GM12875 (cell line): ENCODE results near the gene SLC17A8.
"Not testable (repeated sequence)": the region's sequence is repeated elsewhere in the genome, so short reads cannot be mapped to it uniquely, and the experiment has no call there.

Experiments used
- H3K4me3 ChIP-seq: one replicate; pipeline ENCODE4 v1.5.1; 2011; ENCODE audit warnings: low read depth, low read length, control low read depth
- TF ChIP-seq, protein P1 (sequence below): IDR thresholded peaks from 2 replicates; pipeline ENCODE4 v1.5.1; 2011; ENCODE audit warnings: low read depth, mild to moderate bottlenecking, control low read depth, inconsistent platforms, low read length, moderate library complexity, borderline replicate concordance; ENCODE audit not compliant: insufficient read depth

Gene SLC17A8

GRCh38 chr12:100356644-100357223 is at the start of gene SLC17A8:
Gene SLC17A8 (plus strand): TSS chr12:100357074. CDS start chr12:100357392, 318 bp downstream.
- no peak within 1 kb of the TSS for H3K4me3 ChIP-seq
- TF ChIP-seq, protein P1, sequence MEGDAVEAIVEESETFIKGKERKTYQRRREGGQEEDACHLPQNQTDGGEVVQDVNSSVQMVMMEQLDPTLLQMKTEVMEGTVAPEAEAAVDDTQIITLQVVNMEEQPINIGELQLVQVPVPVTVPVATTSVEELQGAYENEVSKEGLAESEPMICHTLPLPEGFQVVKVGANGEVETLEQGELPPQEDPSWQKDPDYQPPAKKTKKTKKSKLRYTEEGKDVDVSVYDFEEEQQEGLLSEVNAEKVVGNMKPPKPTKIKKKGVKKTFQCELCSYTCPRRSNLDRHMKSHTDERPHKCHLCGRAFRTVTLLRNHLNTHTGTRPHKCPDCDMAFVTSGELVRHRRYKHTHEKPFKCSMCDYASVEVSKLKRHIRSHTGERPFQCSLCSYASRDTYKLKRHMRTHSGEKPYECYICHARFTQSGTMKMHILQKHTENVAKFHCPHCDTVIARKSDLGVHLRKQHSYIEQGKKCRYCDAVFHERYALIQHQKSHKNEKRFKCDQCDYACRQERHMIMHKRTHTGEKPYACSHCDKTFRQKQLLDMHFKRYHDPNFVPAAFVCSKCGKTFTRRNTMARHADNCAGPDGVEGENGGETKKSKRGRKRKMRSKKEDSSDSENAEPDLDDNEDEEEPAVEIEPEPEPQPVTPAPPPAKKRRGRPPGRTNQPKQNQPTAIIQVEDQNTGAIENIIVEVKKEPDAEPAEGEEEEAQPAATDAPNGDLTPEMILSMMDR = no peak

GRCh38 chr12:100308138-100308537 is 48.7 kb upstream of the SLC17A8 start:
- not testable (repeated sequence) for H3K4me3 ChIP-seq

DNA sequence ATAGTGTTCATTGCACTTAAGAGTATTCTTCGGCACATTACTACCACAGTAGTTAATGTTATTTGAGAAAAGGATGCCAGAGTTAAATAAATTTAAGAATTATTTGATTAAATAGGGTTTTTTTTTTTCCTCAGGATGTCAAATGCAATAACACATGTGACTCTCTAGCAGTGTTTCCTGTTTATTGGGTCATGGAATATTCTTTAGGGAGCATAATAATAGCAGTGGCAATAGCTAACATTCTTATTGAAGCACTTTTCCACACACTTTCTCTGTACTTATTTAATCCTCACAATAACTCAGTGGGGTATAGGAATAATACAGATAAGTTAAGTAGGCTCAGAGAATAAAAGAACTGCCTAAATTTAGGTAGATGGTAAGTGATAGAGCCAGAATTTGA is 45.6 kb upstream of the SLC17A8 start:
- TF ChIP-seq, protein P1 = no peak
- H3K4me3 ChIP-seq = no peak overlapping the region

- H3K4me3 ChIP-seq = no peak overlapping the region
- TF ChIP-seq, protein P1 = no peak
These were observed 39.5 kb upstream of the SLC17A8 start for GRCh38 chr12:100317371-100317770.

DNA sequence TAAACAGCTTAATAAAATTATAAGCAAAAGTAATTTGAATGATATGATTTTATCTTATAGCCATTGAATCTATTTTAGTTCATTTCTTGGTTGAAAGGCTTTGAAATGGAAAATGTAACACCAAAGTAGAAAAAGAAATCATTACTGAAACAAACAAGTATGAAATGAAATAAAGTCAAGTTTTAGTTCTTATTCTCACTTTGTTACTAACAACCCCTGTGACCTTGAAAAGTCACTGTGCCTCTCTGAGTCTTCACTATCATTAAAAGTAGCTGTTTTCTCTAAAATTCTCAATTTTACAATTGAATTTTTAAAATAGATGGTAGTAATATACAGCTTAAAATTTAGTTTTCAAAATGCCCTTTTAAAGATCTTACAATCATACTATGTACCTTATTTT is 32.4 kb upstream of the SLC17A8 start:
- TF ChIP-seq, protein P1 = no peak

GRCh38 chr12:100326208-100326607 is 30.7 kb upstream of the SLC17A8 start:
- TF ChIP-seq, protein P1 = no peak
- no peak overlapping the region for H3K4me3 ChIP-seq

More for the DNA sequence above, 32.4 kb upstream of the SLC17A8 start:
- no peak overlapping the region for H3K4me3 ChIP-seq

DNA sequence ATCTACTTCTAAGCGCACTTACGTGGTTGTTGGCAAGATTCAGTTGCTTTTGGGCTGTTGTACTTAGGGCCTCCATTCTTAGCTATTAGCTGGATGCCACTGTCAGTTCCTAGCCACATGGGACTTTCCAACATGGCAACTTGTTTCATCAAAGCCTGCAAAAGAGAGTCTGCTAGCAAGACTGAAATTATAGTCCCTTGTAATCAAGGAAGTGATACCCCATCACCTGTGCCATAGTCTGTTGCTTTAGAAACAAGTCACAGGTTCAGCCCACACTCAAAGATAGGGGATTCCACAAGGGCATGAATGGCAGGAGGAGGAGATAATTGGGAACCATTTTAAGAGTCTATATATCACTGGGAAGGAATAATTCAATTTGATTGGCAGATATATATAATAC is 27.1 kb upstream of the SLC17A8 start:
- TF ChIP-seq, protein P1 = no peak
- H3K4me3 ChIP-seq = no peak overlapping the region
